Measurements from ENCODE around the gene OPN4. TPM values are rescaled to one million over a fixed set of nuclear protein-coding genes. Genes with fewer than 3 reads are reported as not detected.

Gene OPN4
- total and polyA plus RNA-seq, 9 of the 15 experiments (the other 6 are each of a cell fraction or from before 2014, with no cell fraction given): not detected

DNA sequence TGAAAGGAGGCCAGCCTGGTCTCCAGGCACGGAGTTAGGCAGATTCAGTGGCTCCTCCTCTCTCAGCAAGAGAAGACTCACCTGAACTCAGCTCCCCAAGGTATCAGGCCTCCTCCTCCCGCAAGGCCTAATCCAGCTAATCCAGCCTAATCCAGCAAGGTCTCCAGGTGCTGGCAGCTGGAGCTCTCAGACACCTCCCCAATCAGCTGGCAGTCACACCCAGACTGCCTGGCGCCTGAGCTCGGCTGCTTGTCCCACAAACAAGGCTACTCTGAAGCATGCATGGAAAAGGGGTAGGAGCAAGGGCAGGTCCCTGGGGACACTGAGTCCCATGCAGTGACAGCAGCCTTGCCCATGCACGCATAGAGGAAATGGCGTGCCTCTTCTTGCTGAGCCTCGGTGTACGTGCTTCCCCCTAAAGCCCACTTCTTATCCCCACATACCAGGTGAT is 3.3 kb upstream of the OPN4 start:
- intact Hi-C loops (cut with micrococcal nuclease): no loop called here
- FAIRE-seq (no peak), ATAC-seq (no peak), DNase-seq (ENCODE audit: extremely low read depth in 1 of 4, low spot score in 3 of 4) (no peak)
- H3K4me2 ChIP-seq (ENCODE audit: insufficient read depth, low read length): no peak overlapping the region
- no peaks in the 10 kb centered on the region for H3K9me3 ChIP-seq (replicated peaks; ENCODE audit: control insufficient read depth, insufficient read depth, low read depth, low read length)
- H3K79me2 ChIP-seq (ENCODE audit: control insufficient read depth, insufficient read depth, low read length): no peaks in the 10 kb centered on the region
- no peaks in the 10 kb centered on the region for H3K36me3 ChIP-seq (ENCODE audit: control insufficient read depth, insufficient read depth, low read length)
- in situ Hi-C loops (cut with MboI): no loop called here
- BruUV-seq (replicated peaks): no TSS peak
- ChIA-PET CTCF (ENCODE audit: low intra/inter-chr PET ratio) (no interaction called here), POLR2A (interaction anchor here (1.2 kb wide), 1 partner anchor 9 kb away, joined by 5 read pairs; no protein-coding TSS in a partner anchor)
- 0% methylated on average over 7 of the region's 8 CpGs for WGBS (ENCODE audit: insufficient coverage, low coverage, missing lambda C conversion rate)
- no peak overlapping the region for H3K4me3 ChIP-seq
- no peak overlapping the region for H3K27ac ChIP-seq (ENCODE audit: extremely low read depth, low read depth, low read length)
- no peak overlapping the region for H3K9ac ChIP-seq (ENCODE audit: insufficient read depth in 1 of 2, low read depth in 2 of 2, low read length in 2 of 2)
- H2AFZ ChIP-seq (ENCODE audit: low read depth, low read length): no peak overlapping the region
- H4K20me1 ChIP-seq (replicated peaks; ENCODE audit: control insufficient read depth, insufficient read depth, low read length): no peaks in the 10 kb centered on the region
- TF ChIP-seq CHD4 (IDR thresholded peaks at IDR 0.05; ENCODE audit: insufficient read depth, insufficient replicate concordance, low read depth, low read length, poor library complexity, severe bottlenecking): no peak
- TF ChIP-seq ZNF12 (CRISPR knock-in tag; IDR thresholded peaks at IDR 0.05): no peak
- TF ChIP-seq TFAM (CRISPR knock-in tag; conservative IDR thresholded peaks at IDR 0.05): no peak
- TF ChIP-seq, protein P1, sequence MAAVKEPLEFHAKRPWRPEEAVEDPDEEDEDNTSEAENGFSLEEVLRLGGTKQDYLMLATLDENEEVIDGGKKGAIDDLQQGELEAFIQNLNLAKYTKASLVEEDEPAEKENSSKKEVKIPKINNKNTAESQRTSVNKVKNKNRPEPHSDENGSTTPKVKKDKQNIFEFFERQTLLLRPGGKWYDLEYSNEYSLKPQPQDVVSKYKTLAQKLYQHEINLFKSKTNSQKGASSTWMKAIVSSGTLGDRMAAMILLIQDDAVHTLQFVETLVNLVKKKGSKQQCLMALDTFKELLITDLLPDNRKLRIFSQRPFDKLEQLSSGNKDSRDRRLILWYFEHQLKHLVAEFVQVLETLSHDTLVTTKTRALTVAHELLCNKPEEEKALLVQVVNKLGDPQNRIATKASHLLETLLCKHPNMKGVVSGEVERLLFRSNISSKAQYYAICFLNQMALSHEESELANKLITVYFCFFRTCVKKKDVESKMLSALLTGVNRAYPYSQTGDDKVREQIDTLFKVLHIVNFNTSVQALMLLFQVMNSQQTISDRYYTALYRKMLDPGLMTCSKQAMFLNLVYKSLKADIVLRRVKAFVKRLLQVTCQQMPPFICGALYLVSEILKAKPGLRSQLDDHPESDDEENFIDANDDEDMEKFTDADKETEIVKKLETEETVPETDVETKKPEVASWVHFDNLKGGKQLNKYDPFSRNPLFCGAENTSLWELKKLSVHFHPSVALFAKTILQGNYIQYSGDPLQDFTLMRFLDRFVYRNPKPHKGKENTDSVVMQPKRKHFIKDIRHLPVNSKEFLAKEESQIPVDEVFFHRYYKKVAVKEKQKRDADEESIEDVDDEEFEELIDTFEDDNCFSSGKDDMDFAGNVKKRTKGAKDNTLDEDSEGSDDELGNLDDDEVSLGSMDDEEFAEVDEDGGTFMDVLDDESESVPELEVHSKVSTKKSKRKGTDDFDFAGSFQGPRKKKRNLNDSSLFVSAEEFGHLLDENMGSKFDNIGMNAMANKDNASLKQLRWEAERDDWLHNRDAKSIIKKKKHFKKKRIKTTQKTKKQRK (IDR thresholded peaks at IDR 0.05; ENCODE audit: borderline replicate concordance, low read depth, low read length): no peak
- TF ChIP-seq, protein P2, sequence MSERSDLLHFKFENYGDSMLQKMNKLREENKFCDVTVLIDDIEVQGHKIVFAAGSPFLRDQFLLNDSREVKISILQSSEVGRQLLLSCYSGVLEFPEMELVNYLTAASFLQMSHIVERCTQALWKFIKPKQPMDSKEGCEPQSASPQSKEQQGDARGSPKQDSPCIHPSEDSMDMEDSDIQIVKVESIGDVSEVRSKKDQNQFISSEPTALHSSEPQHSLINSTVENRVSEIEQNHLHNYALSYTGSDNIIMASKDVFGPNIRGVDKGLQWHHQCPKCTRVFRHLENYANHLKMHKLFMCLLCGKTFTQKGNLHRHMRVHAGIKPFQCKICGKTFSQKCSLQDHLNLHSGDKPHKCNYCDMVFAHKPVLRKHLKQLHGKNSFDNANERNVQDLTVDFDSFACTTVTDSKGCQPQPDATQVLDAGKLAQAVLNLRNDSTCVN (CRISPR knock-in tag; IDR thresholded peaks at IDR 0.05): no peak
- TF ChIP-seq, protein P3, sequence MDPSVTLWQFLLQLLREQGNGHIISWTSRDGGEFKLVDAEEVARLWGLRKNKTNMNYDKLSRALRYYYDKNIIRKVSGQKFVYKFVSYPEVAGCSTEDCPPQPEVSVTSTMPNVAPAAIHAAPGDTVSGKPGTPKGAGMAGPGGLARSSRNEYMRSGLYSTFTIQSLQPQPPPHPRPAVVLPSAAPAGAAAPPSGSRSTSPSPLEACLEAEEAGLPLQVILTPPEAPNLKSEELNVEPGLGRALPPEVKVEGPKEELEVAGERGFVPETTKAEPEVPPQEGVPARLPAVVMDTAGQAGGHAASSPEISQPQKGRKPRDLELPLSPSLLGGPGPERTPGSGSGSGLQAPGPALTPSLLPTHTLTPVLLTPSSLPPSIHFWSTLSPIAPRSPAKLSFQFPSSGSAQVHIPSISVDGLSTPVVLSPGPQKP (CRISPR knock-in tag; IDR thresholded peaks at IDR 0.05): no peak
- TF ChIP-seq ZNF764 (CRISPR knock-in tag; IDR thresholded peaks at IDR 0.05; ENCODE audit: low read depth): no peak
- peaks cover 0 to 4% of the 10 kb centered on the region in 2 experiments; a peak in 2 of 5 replicates for H3K4me1 ChIP-seq (replicated peaks in 1 of 2; ENCODE audit: control insufficient read depth in 2 of 2, insufficient read depth in 2 of 2, low read length in 2 of 2)
- no peaks in the 10 kb centered on the region for H3K9me1 ChIP-seq (ENCODE audit: control insufficient read depth, insufficient read depth, low read length)
- H3K27me3 ChIP-seq (ENCODE audit: control insufficient read depth in 2 of 2, insufficient read depth in 2 of 2, low read length in 2 of 2): peaks cover 4 to 72% of the 10 kb centered on the region in 2 experiments; a peak in 3 of 5 replicates
